Gastrocnemius medialis (tissue), 4 donors: ENCODE measurements around the gene SHC4. TPM values are rescaled to one million over a fixed set of nuclear protein-coding genes. Genes with fewer than 3 reads are reported as not detected.

Source experiments
- ATAC-seq, 2 donors: fragments of 150-250 bp; one replicate each; pipeline ENCODE4 v1.9.1; 2016
- DNase-seq, 2 donors: peaks; one replicate each; pipeline ENCODE4 v3.0.0-alpha.2; 2019
- H3K27ac ChIP-seq, 4 donors: fragments of 200-600 bp; sonication (generic); 1 replicate in 1 of 4; 2 replicates in 3 of 4; pipeline ENCODE4 v1.5.1; 2016 to 2018; ENCODE audit warnings: mild to moderate bottlenecking in 2 of 4, moderate library complexity in 1 of 4
- H3K27me3 ChIP-seq, 3 donors: fragments of 200-600 bp; sonication (generic) in 2 of 3; 1 replicate in 1 of 3; 2 replicates in 2 of 3; pipeline versions ENCODE4 v1.5.1 to v1.6.0; 2016 to 2019; ENCODE audit warnings: mild to moderate bottlenecking in 1 of 3, moderate library complexity in 1 of 3
- H3K36me3 ChIP-seq, 2 donors: fragments of 200-600 bp; sonication (generic) in 1 of 2; one replicate each; pipeline ENCODE4 v1.5.1; 2017 to 2018
- H3K4me1 ChIP-seq, 2 donors: fragments of 200-600 bp; sonication (generic) in 1 of 2; one replicate each; pipeline ENCODE4 v1.5.1; 2016 to 2017; ENCODE audit warnings: mild to moderate bottlenecking in 2 of 2
- H3K4me3 ChIP-seq, 4 donors: fragments of 200-600 bp; sonication (generic) in 3 of 4; 1 replicate in 1 of 4; 2 replicates in 3 of 4; pipeline ENCODE4 v1.5.1; 2016 to 2019; ENCODE audit warnings: mild to moderate bottlenecking in 2 of 4
- H3K9me3 ChIP-seq, 3 donors: fragments of 200-600 bp; sonication (generic) in 2 of 3; 1 replicate in 1 of 3; 2 replicates in 2 of 3; pipeline ENCODE4 v1.5.1; 2016 to 2019
- POLR2A ChIP-seq, 2 donors: fragments of 450-650 bp; IDR thresholded peaks; one replicate each; pipeline ENCODE4 v1.6.1; 2017; ENCODE audit warnings: antibody characterized with exemption in 2 of 2, mild to moderate bottlenecking in 2 of 2, moderate library complexity in 2 of 2
- in situ Hi-C, 4 donors: fragments of 200-750 bp; cut with MboI; loops; one replicate each; pipeline versions ENCODE4 v1.15.0 to v1.8.0; 2017; ENCODE audit warnings: low sequenced_read_pairs in 4 of 4
- intact Hi-C: fragments of 100-400 bp; cut with DNase I; formaldehyde crosslinking; loops from one replicate; pipeline ENCODE4 v1.15.1; 2023; ENCODE audit warnings: low total_unique reads
- total RNA-seq, 4 donors: library from RNA; depleted of rRNA; stranded (reverse); fragments of >200 nt; gene quantifications; one replicate each; pipeline versions ENCODE4 v1.1.0 to v1.2.3, GENCODE V29; 2016
- TF ChIP-seq, protein P1 (sequence below), 5 experiments: fragments of 450-650 bp in 3 of 5; fragments of 200-600 bp in 2 of 5; sonication (generic) in 2 of 5; IDR thresholded peaks in 4 of 5; conservative IDR thresholded peaks in 1 of 5; 1 replicate in 4 of 5; 2 replicates in 1 of 5; pipeline ENCODE4 v1.5.1; 2016 to 2019; ENCODE audit warnings: antibody characterized with exemption in 5 of 5, mild to moderate bottlenecking in 3 of 5, moderate library complexity in 3 of 5

SHC4 gene
- total RNA-seq, 4 donors from 2014 or later = 0.29 to 0.39 TPM; not detected in 2

DNA sequence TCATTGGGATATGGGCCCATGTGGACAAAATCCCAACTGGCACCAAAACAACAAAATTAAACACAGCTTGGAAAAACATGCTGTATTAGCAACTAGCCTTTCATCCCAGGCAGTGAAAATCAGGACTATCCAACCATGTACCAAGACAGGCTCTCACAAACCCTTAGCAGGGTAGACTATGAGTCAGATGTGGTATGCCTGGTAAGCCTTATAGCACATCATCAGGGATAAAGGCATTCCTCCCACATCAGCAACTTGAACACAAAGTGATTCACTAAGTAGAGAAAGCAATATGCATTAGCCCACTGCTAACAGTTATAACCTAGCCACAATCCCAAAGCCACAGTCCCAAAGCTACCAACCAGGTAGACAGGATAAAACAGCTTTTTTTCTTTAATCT lies 160.9 kb downstream of the SHC4 start:
- no peak for ATAC-seq

DNA sequence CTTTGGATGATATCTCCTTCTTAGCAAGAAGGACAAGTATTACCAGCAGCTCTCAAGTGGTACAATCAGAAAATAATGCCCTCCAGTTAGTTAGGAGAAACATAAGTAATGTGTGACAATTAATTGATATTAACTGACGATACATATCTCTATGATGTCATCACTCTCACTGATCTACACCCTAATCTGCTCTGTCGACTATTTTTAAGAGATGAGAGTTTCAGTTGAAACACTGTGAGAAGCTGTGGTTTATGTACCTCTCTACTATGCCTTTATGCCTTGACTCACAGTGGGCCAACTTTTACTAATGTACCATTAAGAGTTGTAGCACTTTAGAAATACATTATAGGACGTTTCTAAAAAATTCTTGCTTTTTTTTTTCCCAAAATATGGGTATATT lies 161.5 kb downstream of the SHC4 start:
- in situ Hi-C loops (loop anchor here (10.0 to 25.0 kb wide), 2 partner anchors 440 to 447 kb away; no protein-coding TSS in a partner anchor), intact Hi-C loops (loop anchor here (5.0 kb wide), 1 partner anchor 445 kb away; no protein-coding TSS in a partner anchor)
- no peaks in the 10 kb centered on the region for H3K4me1 ChIP-seq
- ATAC-seq = no peak
- no peaks in the 10 kb centered on the region for H3K9me3 ChIP-seq
- H3K27ac ChIP-seq = no peak overlapping the region
- H3K36me3 ChIP-seq = no peaks in the 10 kb centered on the region
- TF ChIP-seq, protein P1, sequence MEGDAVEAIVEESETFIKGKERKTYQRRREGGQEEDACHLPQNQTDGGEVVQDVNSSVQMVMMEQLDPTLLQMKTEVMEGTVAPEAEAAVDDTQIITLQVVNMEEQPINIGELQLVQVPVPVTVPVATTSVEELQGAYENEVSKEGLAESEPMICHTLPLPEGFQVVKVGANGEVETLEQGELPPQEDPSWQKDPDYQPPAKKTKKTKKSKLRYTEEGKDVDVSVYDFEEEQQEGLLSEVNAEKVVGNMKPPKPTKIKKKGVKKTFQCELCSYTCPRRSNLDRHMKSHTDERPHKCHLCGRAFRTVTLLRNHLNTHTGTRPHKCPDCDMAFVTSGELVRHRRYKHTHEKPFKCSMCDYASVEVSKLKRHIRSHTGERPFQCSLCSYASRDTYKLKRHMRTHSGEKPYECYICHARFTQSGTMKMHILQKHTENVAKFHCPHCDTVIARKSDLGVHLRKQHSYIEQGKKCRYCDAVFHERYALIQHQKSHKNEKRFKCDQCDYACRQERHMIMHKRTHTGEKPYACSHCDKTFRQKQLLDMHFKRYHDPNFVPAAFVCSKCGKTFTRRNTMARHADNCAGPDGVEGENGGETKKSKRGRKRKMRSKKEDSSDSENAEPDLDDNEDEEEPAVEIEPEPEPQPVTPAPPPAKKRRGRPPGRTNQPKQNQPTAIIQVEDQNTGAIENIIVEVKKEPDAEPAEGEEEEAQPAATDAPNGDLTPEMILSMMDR (IDR thresholded peaks at IDR 0.05 in 4 of 5, conservative IDR thresholded peaks at IDR 0.05 in 1 of 5) = no peak
- no peak for TF ChIP-seq POLR2A (IDR thresholded peaks at IDR 0.05)
- no peak for DNase-seq
- no peaks in the 10 kb centered on the region for H3K27me3 ChIP-seq
- H3K4me3 ChIP-seq = no peak overlapping the region

More for the DNA sequence above, 160.9 kb downstream of the SHC4 start:
- no peak for DNase-seq
- H3K9me3 ChIP-seq = no peaks in the 10 kb centered on the region
- H3K27ac ChIP-seq = no peak overlapping the region
- no peaks in the 10 kb centered on the region for H3K27me3 ChIP-seq
- intact Hi-C loops (loop anchor here (5.0 kb wide), 1 partner anchor 446 kb away; no protein-coding TSS in a partner anchor), in situ Hi-C loops (loop anchor here (10.0 to 25.0 kb wide), 2 partner anchors 441 to 448 kb away; no protein-coding TSS in a partner anchor)
- H3K4me1 ChIP-seq = no peaks in the 10 kb centered on the region
- no peaks in the 10 kb centered on the region for H3K36me3 ChIP-seq
- H3K4me3 ChIP-seq = no peak overlapping the region
- TF ChIP-seq, protein P1 (IDR thresholded peaks at IDR 0.05 in 4 of 5, conservative IDR thresholded peaks at IDR 0.05 in 1 of 5) = no peak
- no peak for TF ChIP-seq POLR2A (IDR thresholded peaks at IDR 0.05)

DNA sequence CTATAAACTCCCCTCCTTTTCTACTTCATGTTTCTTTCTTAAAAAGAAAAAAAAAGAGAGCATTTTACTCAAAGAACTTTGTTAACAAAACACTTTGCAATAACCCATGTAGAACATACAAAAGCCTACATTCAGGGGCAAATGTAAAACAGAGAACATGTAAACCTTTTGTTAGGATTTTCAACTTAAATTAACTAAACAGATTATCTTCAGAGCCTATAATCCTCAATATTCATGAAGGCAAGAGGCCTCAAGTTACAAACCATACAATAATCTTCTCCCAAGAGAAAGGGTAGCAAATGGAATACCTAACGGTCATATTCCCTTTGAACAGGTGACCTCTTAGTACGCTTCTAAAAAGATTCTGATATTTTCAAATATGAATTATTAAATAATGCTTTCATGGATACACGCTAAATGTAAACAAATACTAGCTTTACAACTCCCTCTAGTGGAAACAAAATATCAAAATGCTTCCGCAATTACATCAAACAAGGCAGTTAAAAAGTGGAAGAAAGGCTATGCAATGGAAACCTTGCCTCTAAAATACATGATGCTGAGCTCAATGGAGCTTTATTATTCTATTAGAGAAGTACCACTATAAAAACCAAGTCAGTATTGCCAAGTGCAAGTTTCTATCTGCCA lies 162.8 kb downstream of the SHC4 start:
- in situ Hi-C loops (loop anchor here (10.0 to 25.0 kb wide), 2 partner anchors 439 to 446 kb away; no protein-coding TSS in a partner anchor), intact Hi-C loops (loop anchor here (5.0 kb wide), 1 partner anchor 444 kb away; no protein-coding TSS in a partner anchor)
- no peak overlapping the region for H3K4me3 ChIP-seq
- H3K4me1 ChIP-seq = no peaks in the 10 kb centered on the region
- no peaks in the 10 kb centered on the region for H3K36me3 ChIP-seq
- no peaks in the 10 kb centered on the region for H3K27me3 ChIP-seq
- DNase-seq = no peak
- H3K27ac ChIP-seq = no peak overlapping the region
- TF ChIP-seq, protein P1 (IDR thresholded peaks at IDR 0.05 in 4 of 5, conservative IDR thresholded peaks at IDR 0.05 in 1 of 5) = peak in 2 of 5 experiments; percentile 23 to 36
- no peak for TF ChIP-seq POLR2A (IDR thresholded peaks at IDR 0.05)
- H3K9me3 ChIP-seq = no peaks in the 10 kb centered on the region
- ATAC-seq = peak in 1 of 2 donors; percentile 33

DNA sequence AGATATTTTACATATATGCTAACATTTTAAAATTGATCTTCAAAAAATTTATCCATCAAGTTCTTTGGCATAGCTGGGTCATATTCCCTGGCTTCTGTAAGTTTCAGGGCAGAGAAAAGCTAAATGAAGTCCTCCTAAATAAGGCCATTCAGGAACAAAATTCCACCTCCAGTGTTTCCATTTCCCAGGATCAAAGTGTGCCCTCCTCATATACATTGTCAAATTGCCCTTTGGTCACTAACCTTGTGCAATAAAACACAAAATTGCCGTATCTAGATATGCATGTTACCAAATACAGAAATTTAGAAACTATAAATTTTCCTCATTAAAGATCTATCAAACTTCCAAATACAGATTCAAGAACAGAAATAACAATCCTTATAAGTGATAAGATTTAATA lies 163.5 kb downstream of the SHC4 start:
- no peaks in the 10 kb centered on the region for H3K9me3 ChIP-seq
- no peaks in the 10 kb centered on the region for H3K36me3 ChIP-seq
- DNase-seq (no peak), ATAC-seq (no peak)
- no peak overlapping the region for H3K4me3 ChIP-seq
- intact Hi-C loops = loop anchor here (5.0 kb wide), 1 partner anchor 443 kb away; no protein-coding TSS in a partner anchor
- H3K27ac ChIP-seq = no peak overlapping the region
- H3K4me1 ChIP-seq = no peaks in the 10 kb centered on the region
- H3K27me3 ChIP-seq = no peaks in the 10 kb centered on the region
- in situ Hi-C loops = loop anchor here (10.0 to 25.0 kb wide), 2 partner anchors 438 to 445 kb away; no protein-coding TSS in a partner anchor
- TF ChIP-seq POLR2A (IDR thresholded peaks at IDR 0.05) = no peak
- TF ChIP-seq, protein P1 (IDR thresholded peaks at IDR 0.05 in 4 of 5, conservative IDR thresholded peaks at IDR 0.05 in 1 of 5) = no peak
